Right forelimb (tissue), 1 donor: ENCODE results near the gene FAM174B.

Experiments used
- DNase-seq: peaks from one replicate; pipeline ENCODE4 v3.0.0-alpha.2; 2018

Gene FAM174B

GRCh38 chr15:92664178-92664900 is 8.8 kb upstream of the FAM174B start:
- DNase-seq = no peak

- DNase-seq = no peak
These were observed 7.8 kb upstream of the FAM174B start for GRCh38 chr15:92663250-92663951.

- DNase-seq = no peak
These were observed 7.2 kb upstream of the FAM174B start for GRCh38 chr15:92662762-92663161.

- DNase-seq = no peak
These were observed 6.4 kb upstream of the FAM174B start for GRCh38 chr15:92661956-92662355.

- no peak for DNase-seq
These were observed 5.5 kb upstream of the FAM174B start for GRCh38 chr15:92661069-92661468.

GRCh38 chr15:92657486-92657885 is 1.9 kb upstream of the FAM174B start:
- DNase-seq = no peak

GRCh38 chr15:92656089-92656488 is 514 bp upstream of the FAM174B start:
- DNase-seq = no peak

GRCh38 chr15:92654662-92655061 is 913 bp downstream of the FAM174B start:
- DNase-seq = no peak

GRCh38 chr15:92653836-92654539 is 1.6 kb downstream of the FAM174B start:
- no peak for DNase-seq

GRCh38 chr15:92653366-92653765 is 2.2 kb downstream of the FAM174B start:
- DNase-seq = no peak

- no peak for DNase-seq
These were observed 3.0 kb downstream of the FAM174B start for GRCh38 chr15:92652576-92652966.

GRCh38 chr15:92651877-92652575 is 3.5 kb downstream of the FAM174B start:
- DNase-seq = no peak

- DNase-seq = no peak
These were observed 4.6 kb downstream of the FAM174B start for GRCh38 chr15:92650966-92651365.

GRCh38 chr15:92650256-92650655 is 5.3 kb downstream of the FAM174B start:
- no peak for DNase-seq

- DNase-seq = no peak
These were observed 7.2 kb downstream of the FAM174B start for GRCh38 chr15:92648190-92648875.

- DNase-seq = no peak
These were observed 8.0 kb downstream of the FAM174B start for GRCh38 chr15:92647467-92648163.

GRCh38 chr15:92646216-92646615 is 9.4 kb downstream of the FAM174B start:
- no peak for DNase-seq

- no peak for DNase-seq
These were observed 9.8 kb downstream of the FAM174B start for GRCh38 chr15:92645731-92646130.

- DNase-seq = no peak
These were observed 10.4 kb downstream of the FAM174B start for GRCh38 chr15:92645051-92645631.

- no peak for DNase-seq
These were observed 11.4 kb downstream of the FAM174B start for GRCh38 chr15:92643849-92644815.
